Tongue (tissue), 2 donors: Measurements from ENCODE around the gene CFAP119. TPM values are rescaled to one million over a fixed set of nuclear protein-coding genes. Genes with fewer than 3 reads are reported as not detected.

Experiments used
- DNase-seq: peaks from one replicate; pipeline ENCODE4 v3.0.0-alpha.2; 2015
- total RNA-seq: library from RNA; depleted of rRNA; stranded (reverse); fragments of >200 nt; gene quantifications from one replicate; pipeline ENCODE4 v1.2.3, GENCODE V29; 2014

The CFAP119 gene
- total RNA-seq, 1 donor from 2014 or later, result 2.2 TPM

GRCh38 chr16:30782486-30783279, 20.8 kb upstream of the CFAP119 start:
- DNase-seq, result no peak

- no peak for DNase-seq
Measured at GRCh38 chr16:30780549-30780948, 18.7 kb upstream of the CFAP119 start.

GRCh38 chr16:30780021-30780420, 18.2 kb upstream of the CFAP119 start:
- no peak for DNase-seq

- no peak for DNase-seq
Measured at GRCh38 chr16:30779596-30779995, 17.7 kb upstream of the CFAP119 start.

GRCh38 chr16:30778549-30779244, 16.8 kb upstream of the CFAP119 start:
- no peak for DNase-seq

GRCh38 chr16:30777591-30778297, 15.9 kb upstream of the CFAP119 start:
- no peak for DNase-seq

GRCh38 chr16:30775392-30776188, 13.7 kb upstream of the CFAP119 start:
- peak; percentile 93 for DNase-seq

GRCh38 chr16:30775131-30775391, 13.2 kb upstream of the CFAP119 start:
- no peak for DNase-seq

- DNase-seq, result no peak
Measured at GRCh38 chr16:30774367-30775130, 12.7 kb upstream of the CFAP119 start.

GRCh38 chr16:30773826-30774225, 12.0 kb upstream of the CFAP119 start:
- DNase-seq, result no peak

GRCh38 chr16:30771726-30772125, 9.9 kb upstream of the CFAP119 start:
- DNase-seq, result no peak

GRCh38 chr16:30769379-30770089, 7.7 kb upstream of the CFAP119 start:
- DNase-seq, result no peak

GRCh38 chr16:30768583-30769181, 6.8 kb upstream of the CFAP119 start:
- DNase-seq, result no peak

GRCh38 chr16:30767767-30768465, 6.1 kb upstream of the CFAP119 start:
- no peak for DNase-seq

GRCh38 chr16:30766933-30767284, 5.0 kb upstream of the CFAP119 start:
- no peak for DNase-seq

- no peak for DNase-seq
Measured at GRCh38 chr16:30766206-30766932, 4.5 kb upstream of the CFAP119 start.

GRCh38 chr16:30764816-30765465, 3.1 kb upstream of the CFAP119 start:
- no peak for DNase-seq

- no peak for DNase-seq
Measured at GRCh38 chr16:30764086-30764485, 2.2 kb upstream of the CFAP119 start.
